DND-41 (cell line): Measurements from ENCODE around the gene MACROD2.
"Not testable (repeated sequence)": the region's sequence is repeated elsewhere in the genome, so short reads cannot be mapped to it uniquely, and the experiment has no call there.

Experiments
- ATAC-seq: fragments of 200-7000 bp; cut with Tn5 transposase; 3 replicates; pipeline ENCODE4 v1.9.1; 2021; ENCODE audit warnings: low read depth; ENCODE audit not compliant: insufficient read depth
- DNase-seq: peaks from one replicate; pipeline ENCODE4 v3.0.0-alpha.2; 2020
- H2AFZ ChIP-seq: 2 replicates; pipeline ENCODE4 v1.6.0; 2012; ENCODE audit warnings: low read depth, low read length
- H3K27ac ChIP-seq: 2 replicates; pipeline ENCODE4 v1.5.1; 2012; ENCODE audit warnings: low read length, inconsistent platforms
- H3K27me3 ChIP-seq: fragments of 200-600 bp; sonication (generic); 2 replicates; pipeline ENCODE4 v1.6.0; 2012; ENCODE audit warnings: low read length, mild to moderate bottlenecking, inconsistent platforms; ENCODE audit not compliant: insufficient read depth, poor library complexity
- H3K36me3 ChIP-seq: 2 replicates; pipeline ENCODE4 v1.5.1; 2012; ENCODE audit warnings: low read length, inconsistent platforms; ENCODE audit not compliant: insufficient read depth
- H3K4me1 ChIP-seq: 2 replicates; pipeline ENCODE4 v1.5.1; 2012; ENCODE audit warnings: mild to moderate bottlenecking, low read length; ENCODE audit not compliant: insufficient read depth
- H3K4me2 ChIP-seq: 2 replicates; pipeline ENCODE4 v1.6.0; 2012; ENCODE audit warnings: mild to moderate bottlenecking, moderate library complexity, low read length, inconsistent platforms; ENCODE audit not compliant: insufficient read depth
- H3K4me3 ChIP-seq, 2 experiments: fragments of 200-600 bp in 1 of 2; shearing (Covaris generic) in 1 of 2; 2 replicates each; pipeline ENCODE4 v1.5.1; 2012 to 2016; ENCODE audit warnings: inconsistent platforms in 2 of 2, low read length in 2 of 2, mild to moderate bottlenecking in 2 of 2, low read depth in 1 of 2, moderate library complexity in 1 of 2
- H3K79me2 ChIP-seq: 2 replicates; pipeline ENCODE4 v1.6.0; 2012; ENCODE audit warnings: low read length, inconsistent platforms; ENCODE audit not compliant: insufficient read depth
- H3K9ac ChIP-seq: 2 replicates; pipeline ENCODE4 v1.6.0; 2012; ENCODE audit warnings: low read depth, mild to moderate bottlenecking, inconsistent platforms, low read length, moderate library complexity
- H3K9me3 ChIP-seq: 2 replicates; pipeline ENCODE4 v1.5.1; 2012; ENCODE audit warnings: low read length, moderate library complexity, mild to moderate bottlenecking, inconsistent platforms; ENCODE audit not compliant: insufficient read depth, severe bottlenecking
- H4K20me1 ChIP-seq: 2 replicates; pipeline ENCODE4 v1.6.0; 2012; ENCODE audit warnings: low read length; ENCODE audit not compliant: insufficient read depth
- EZH2 ChIP-seq: IDR thresholded peaks from 3 replicates; pipeline ENCODE4 v1.6.1; 2012; ENCODE audit warnings: borderline replicate concordance, low read depth, mild to moderate bottlenecking, moderate library complexity, low read length, inconsistent platforms; ENCODE audit not compliant: severe bottlenecking
- TF ChIP-seq, protein P1 (sequence below): IDR thresholded peaks from 2 replicates; pipeline ENCODE4 v1.5.1; 2012; ENCODE audit warnings: borderline replicate concordance, low read length, moderate library complexity, mild to moderate bottlenecking; ENCODE audit not compliant: poor library complexity, severe bottlenecking; ENCODE audit errors: extremely low read depth

Gene MACROD2

GRCh38 chr20:14972256-14972655 is 976.9 kb downstream of the MACROD2 start:
- Histone ChIP-seq H3K27ac (no peak overlapping the region), H3K4me3 (no peak overlapping the region), H3K9ac (no peak overlapping the region), H3K9me3 (no peaks in the 10 kb centered on the region), H2AFZ (peak overlapping the region; percentile 30; the same call in 1 of the 2 replicates), H3K4me1 (no peaks in the 10 kb centered on the region), H3K79me2 (no peaks in the 10 kb centered on the region), H3K4me2 (no peak overlapping the region), H4K20me1 (no peaks in the 10 kb centered on the region), H3K36me3 (no peaks in the 10 kb centered on the region), H3K27me3 (no peaks in the 10 kb centered on the region)
- ATAC-seq: no peak
- DNase-seq: no peak
- TF ChIP-seq, protein P1, sequence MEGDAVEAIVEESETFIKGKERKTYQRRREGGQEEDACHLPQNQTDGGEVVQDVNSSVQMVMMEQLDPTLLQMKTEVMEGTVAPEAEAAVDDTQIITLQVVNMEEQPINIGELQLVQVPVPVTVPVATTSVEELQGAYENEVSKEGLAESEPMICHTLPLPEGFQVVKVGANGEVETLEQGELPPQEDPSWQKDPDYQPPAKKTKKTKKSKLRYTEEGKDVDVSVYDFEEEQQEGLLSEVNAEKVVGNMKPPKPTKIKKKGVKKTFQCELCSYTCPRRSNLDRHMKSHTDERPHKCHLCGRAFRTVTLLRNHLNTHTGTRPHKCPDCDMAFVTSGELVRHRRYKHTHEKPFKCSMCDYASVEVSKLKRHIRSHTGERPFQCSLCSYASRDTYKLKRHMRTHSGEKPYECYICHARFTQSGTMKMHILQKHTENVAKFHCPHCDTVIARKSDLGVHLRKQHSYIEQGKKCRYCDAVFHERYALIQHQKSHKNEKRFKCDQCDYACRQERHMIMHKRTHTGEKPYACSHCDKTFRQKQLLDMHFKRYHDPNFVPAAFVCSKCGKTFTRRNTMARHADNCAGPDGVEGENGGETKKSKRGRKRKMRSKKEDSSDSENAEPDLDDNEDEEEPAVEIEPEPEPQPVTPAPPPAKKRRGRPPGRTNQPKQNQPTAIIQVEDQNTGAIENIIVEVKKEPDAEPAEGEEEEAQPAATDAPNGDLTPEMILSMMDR: no peak

DNA sequence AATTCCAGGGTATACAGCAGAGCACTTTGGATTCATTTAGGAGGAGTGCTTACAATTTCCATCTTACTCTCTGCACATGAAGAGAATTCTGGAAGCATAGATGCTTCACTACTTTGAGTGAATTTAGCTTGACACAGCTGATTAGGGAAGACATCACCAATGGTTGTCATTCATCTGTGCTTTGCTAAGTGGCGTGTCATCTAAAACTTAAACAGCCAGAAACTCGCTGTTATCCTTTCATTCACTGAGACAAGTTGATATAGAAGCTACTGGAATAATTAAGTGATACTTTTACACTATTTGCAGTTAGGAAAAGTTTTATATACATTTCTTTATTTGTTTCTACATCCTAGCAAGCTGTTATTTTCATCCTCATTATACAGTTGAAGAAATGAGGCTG is 977.4 kb downstream of the MACROD2 start:
- no peaks in the 10 kb centered on the region for H3K79me2 ChIP-seq
- no peak overlapping the region for H2AFZ ChIP-seq
- no peak for TF ChIP-seq EZH2
- TF ChIP-seq, protein P1: no peak
- no peaks in the 10 kb centered on the region for H3K4me1 ChIP-seq
- no peaks in the 10 kb centered on the region for H3K27me3 ChIP-seq
- H3K27ac ChIP-seq: no peak overlapping the region
- H3K9ac ChIP-seq: no peak overlapping the region
- H3K4me3 ChIP-seq: no peak overlapping the region
- DNase-seq (no peak), ATAC-seq (no peak)
- no peaks in the 10 kb centered on the region for H4K20me1 ChIP-seq
- H3K36me3 ChIP-seq: no peaks in the 10 kb centered on the region
- H3K4me2 ChIP-seq: no peak overlapping the region
- H3K9me3 ChIP-seq: no peaks in the 10 kb centered on the region

- ATAC-seq: no peak
- Histone ChIP-seq H3K27me3 (no peaks in the 10 kb centered on the region), H3K79me2 (no peaks in the 10 kb centered on the region), H4K20me1 (no peaks in the 10 kb centered on the region), H3K9ac (no peak overlapping the region), H3K4me3 (no peak overlapping the region), H2AFZ (no peak overlapping the region), H3K27ac (no peak overlapping the region), H3K36me3 (no peaks in the 10 kb centered on the region), H3K4me2 (no peak overlapping the region), H3K4me1 (no peaks in the 10 kb centered on the region), H3K9me3 (peaks cover 12% of the 10 kb centered on the region)
- no peak for DNase-seq
- no peak for TF ChIP-seq EZH2
- TF ChIP-seq, protein P1: no peak
These were observed 984.2 kb downstream of the MACROD2 start for GRCh38 chr20:14979453-14979986.

GRCh38 chr20:14981486-14981885 is 986.2 kb downstream of the MACROD2 start:
- not testable (repeated sequence) for H3K79me2 ChIP-seq, H3K4me1 ChIP-seq, H3K4me3 ChIP-seq, H3K27ac ChIP-seq, ATAC-seq, H3K9ac ChIP-seq, H3K27me3 ChIP-seq, H3K4me2 ChIP-seq, DNase-seq, H4K20me1 ChIP-seq, H2AFZ ChIP-seq, H3K36me3 ChIP-seq
- H3K9me3 ChIP-seq: peaks cover 12% of the 10 kb centered on the region

- not testable (repeated sequence) for H3K9ac ChIP-seq, H3K27me3 ChIP-seq, H3K4me1 ChIP-seq, H3K27ac ChIP-seq, ATAC-seq, H3K4me3 ChIP-seq, H2AFZ ChIP-seq, H3K4me2 ChIP-seq, H4K20me1 ChIP-seq, DNase-seq, H3K79me2 ChIP-seq, H3K36me3 ChIP-seq
- peaks cover 12% of the 10 kb centered on the region for H3K9me3 ChIP-seq
These were observed 987.0 kb downstream of the MACROD2 start for GRCh38 chr20:14982324-14982723.
